ENCODE results near the gene ASB4. TPM values are rescaled to one million over a fixed set of nuclear protein-coding genes. Genes with fewer than 3 reads are reported as not detected.

Gene ASB4
- not detected in 2 replicates for total RNA-seq

GRCh38 chr7:95485391-95486123 is at the start of gene ASB4:
Gene ASB4, plus strand, starts transcription at chr7:95485943. Its CDS starts 29 bp downstream, at chr7:95485972.

Other genes with a start within 250 kb of the ASB4 start
- not detected in 2 replicates for gene PON1, start 161.4 kb upstream of the ASB4 start, total RNA-seq
- not detected in 2 replicates for gene PON3, start 89.6 kb upstream of the ASB4 start, total RNA-seq
- 96.8 and 117 TPM in 2 replicates for gene PON2, start 50.9 kb upstream of the ASB4 start, total RNA-seq
- 42.9 and 115 TPM in 2 replicates for gene PDK4, start 110.6 kb downstream of the ASB4 start, total RNA-seq

Data from cardiac atrium fibroblast (primary cell).